Right ventricle myocardium superior (tissue), 1 donor: ENCODE data around the gene SLC6A17. TPM values are rescaled to one million over a fixed set of nuclear protein-coding genes. Genes with fewer than 3 reads are reported as not detected.

Experiments
- ATAC-seq: fragments of 200-7000 bp; cut with Tn5 transposase; one replicate; pipeline ENCODE4 v1.9.1; 2020; ENCODE audit warnings: mild to moderate bottlenecking; ENCODE audit not compliant: poor library complexity
- DNase-seq: peaks from one replicate; pipeline ENCODE4 v3.0.0-alpha.2; 2020
- intact Hi-C: fragments of 100-400 bp; cut with DNase I; formaldehyde crosslinking; loops from one replicate; pipeline ENCODE4 v1.11.2; 2022
- total RNA-seq: library from RNA; stranded (reverse); fragmentation: NEBNext Ultra II Directional; extraction: Animal tissue kit (Norgen Biotek cat#: 25700); gene quantifications from one replicate; pipeline ENCODE4 v1.2.1, GENCODE V29; 2021
- donor health status: DM: no; HTN: yes; CAD: no; lungs with severe emphysema.

Gene SLC6A17
- total RNA-seq, 1 donor from 2014 or later, result not detected

DNA sequence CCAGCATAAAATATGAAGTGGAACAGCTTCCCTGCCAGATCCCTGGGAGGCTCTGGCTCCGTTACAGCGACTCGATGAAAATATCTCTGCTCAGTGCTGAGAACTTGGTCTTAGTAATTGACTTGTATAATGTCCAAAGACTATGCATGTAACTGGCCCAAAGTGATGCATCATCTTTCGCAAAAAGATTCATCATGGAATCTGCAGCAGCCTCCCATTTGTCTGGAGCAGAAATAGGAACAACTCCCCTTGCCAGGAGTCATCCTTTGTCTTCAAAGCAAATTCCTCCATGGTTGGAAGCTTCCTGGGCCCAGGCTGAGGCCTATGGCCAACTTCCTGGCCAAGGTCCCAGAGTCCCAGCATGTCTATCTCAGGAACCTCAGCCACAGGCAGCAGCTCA, 16.9 kb upstream of the SLC6A17 start:
- ATAC-seq, result no peak
- intact Hi-C loops, result no loop called here
- DNase-seq, result no peak

DNA sequence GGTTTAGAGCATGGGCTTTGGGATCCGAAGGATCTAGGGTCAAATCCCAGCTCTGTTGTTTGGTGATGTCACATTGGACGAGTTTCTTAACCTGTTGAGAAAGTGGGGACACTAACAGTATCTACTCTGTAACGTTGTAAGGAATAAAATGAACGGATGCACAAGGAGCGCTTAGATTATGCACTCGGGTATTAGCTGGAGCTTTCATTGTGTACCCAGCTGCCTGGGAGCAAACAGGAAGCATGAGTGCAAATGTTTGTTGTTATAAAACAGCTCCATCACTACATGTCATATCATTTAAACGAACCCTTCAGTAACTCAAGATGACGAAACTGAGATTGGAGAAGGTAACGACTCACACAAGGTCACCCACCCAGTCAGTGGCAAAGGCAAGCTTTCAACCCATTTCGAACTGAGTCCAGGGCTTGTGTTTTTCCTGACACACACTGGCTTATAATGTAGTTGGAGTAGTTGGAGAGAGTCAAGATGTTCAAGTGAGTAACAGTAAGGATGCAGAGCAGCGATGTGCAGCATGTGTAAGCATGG, 16.2 kb upstream of the SLC6A17 start:
- ATAC-seq (no peak), DNase-seq (no peak)
- intact Hi-C loops, result no loop called here

DNA sequence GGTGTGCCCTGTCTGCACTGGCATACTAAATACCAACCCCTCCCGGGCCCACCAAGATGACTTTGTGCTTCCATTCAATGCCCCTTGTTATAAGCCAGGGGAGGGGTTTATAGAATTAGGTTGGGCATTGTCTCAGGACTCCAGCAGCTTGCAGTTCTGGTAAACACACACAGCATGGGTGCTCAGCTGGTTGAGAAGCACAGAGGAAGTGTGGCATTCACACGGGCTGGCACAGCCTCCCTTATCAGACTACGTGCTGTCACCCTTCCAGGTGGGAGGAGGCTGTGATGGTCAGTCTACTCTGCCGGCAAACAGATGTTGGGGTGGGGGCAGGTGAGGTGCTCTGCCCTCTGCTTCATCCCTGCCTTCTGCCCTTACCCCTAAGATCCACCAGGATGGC, 15.0 kb upstream of the SLC6A17 start:
- ATAC-seq (no peak), DNase-seq (no peak)
- intact Hi-C loops, result no loop called here

DNA sequence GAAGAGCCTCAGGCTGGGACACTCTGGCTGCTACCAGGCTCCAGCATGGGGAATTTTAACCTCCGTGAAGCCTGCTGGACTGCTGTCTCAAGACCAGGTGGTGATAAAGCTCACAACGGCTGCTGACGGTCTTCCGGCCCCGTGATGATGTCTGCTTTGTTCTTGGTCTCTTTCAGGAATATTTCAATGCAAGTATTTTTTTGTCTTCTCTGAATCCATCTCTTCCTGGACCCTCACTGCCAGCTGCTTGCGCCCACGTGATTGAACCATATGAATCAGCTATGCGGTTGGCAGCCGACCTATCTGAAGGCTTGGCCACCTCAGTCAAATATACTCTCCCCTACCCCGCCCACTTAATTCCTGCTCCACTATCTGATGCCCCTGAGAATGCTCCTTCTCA, 14.6 kb upstream of the SLC6A17 start:
- no peak for ATAC-seq
- no peak for DNase-seq
- intact Hi-C loops, result no loop called here

DNA sequence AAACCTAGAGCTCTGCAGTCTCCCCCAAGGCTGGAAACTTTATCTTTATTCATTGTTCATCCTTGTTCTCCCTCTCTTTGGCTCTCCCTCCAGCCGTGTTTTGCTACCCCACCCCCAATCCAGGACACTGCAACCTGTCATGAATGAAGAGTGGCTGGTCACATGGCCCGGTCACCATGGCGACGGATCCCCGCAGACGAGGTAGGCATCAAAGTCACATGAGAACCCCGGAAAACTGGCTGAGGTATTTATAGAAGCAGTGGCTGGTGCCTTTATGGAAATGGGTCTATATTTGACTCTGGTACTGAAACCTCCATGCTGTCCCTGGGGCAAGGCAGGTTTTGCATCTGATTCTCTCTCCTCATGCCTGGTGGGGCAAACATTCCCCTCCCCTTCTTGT, 13.4 kb upstream of the SLC6A17 start:
- ATAC-seq (no peak), DNase-seq (no peak)
- intact Hi-C loops, result no loop called here

DNA sequence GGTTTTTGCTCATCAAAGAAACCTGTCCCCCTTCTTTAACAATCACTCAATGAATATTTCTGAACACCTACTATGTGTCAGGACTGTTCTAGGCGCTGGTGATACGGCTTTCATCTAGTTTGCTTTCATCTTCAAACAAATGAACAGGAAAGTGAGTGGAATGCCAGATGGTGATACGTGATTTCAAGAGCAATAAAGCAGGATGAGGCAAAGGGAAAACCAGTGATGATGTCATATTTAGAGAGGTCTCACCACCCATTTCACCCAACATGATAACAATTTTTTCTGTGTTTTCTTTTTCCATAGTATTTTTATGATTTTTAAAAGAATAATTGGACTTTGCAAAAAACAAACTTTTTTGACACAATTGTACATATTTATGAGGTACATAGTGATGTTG, 11.3 kb upstream of the SLC6A17 start:
- DNase-seq (no peak), ATAC-seq (no peak)
- intact Hi-C loops, result no loop called here

DNA sequence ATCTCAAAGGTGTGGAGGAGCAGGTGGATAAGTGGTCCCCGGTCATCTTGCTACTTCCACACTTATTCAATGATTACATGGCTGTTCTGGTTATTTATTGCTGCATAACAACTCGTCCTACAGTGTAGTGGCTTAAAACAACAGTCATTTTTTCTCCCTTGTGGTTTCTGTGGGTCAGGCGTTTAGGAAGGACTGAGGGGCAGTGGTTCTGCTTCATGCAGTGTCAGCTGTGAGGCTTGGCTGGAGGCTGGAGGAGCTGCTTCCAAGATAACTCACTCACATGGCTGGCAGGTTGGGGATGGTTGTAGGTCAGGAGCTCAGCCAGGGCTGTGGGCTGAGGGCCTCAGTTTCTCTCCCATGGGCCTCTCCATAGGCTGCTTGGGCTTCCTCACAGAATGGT, 5.9 kb upstream of the SLC6A17 start:
- no peak for DNase-seq
- no peak for ATAC-seq
- intact Hi-C loops, result no loop called here

DNA sequence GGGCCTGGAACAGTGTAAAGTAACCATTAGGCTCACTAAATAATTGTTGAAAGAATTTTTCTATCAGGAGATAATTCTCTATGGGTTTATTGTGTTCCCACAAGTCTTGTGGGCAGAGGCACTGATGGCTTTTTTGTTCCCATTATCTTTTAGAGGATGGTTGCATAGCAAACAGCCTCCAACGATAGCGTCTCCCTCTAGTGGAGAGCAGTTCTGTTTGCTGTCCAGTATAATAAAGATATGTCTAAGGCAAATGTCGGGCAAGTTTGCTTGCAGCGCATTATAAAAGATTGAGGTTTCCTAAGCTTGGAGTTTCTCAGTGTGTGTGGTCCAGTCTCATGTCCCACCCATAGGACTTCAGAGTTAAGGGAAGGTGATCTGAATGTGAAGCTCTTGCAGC, 1.3 kb upstream of the SLC6A17 start:
- DNase-seq (no peak), ATAC-seq (no peak)
- intact Hi-C loops, result no loop called here

DNA sequence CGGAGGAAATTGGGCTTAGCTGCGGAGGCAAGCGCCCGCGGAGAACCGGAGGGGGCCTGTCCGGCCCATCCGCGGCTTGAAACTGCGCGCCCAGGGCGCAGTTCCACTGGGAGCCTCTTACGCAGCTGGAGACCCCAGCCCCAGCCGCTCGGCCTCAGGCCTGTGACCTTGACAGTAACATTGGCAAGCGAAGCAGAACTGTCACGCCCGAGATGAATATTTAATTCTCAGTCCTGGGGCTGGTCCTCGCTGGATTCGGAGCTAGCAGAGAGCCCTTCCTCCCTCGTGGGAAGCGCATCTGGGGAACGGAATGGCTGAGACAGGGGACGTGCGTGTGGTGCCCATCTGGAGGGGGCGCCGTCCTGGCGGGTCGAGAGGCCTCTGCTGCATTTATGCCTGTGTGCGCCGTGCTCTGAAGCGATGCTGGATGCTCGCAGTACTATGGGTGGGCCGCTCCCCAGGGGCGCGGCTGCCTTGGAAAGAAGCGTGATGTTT, 928 bp downstream of the SLC6A17 start:
- DNase-seq, result no peak
- intact Hi-C loops, result no loop called here
- no peak for ATAC-seq

DNA sequence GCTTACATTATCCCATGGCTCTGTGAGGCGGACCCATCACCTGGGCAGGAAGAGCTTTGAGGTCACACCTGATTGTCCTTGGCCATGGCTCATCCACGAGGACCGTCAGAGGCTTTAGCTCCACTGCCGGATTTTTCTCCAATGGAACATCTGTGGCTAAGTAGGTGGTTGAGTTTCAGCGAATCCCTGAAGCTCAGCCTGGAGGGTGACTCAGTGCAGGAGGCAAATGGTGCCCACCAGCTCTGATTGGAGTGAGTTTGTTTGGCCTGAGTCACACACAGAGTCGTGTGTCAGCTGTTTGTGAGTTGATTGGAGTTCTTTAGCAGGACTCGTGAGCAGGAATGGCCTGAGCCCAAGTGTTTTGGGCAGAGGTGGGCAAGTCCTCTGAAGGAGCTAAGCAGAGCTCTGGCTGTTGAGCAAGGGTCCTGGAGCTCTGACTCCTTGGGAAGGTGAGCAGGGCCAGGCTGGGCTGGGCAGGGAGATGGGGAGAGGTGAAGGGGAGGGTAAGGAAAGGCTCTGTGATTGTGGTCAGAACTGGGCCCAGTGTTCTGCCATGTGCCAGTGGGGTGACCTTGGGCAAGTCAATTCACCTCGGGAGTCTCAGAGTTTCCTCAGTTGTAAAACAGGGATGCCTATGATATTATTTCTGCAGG, 2.0 kb downstream of the SLC6A17 start:
- intact Hi-C loops, result no loop called here
- ATAC-seq (no peak), DNase-seq (no peak)

DNA sequence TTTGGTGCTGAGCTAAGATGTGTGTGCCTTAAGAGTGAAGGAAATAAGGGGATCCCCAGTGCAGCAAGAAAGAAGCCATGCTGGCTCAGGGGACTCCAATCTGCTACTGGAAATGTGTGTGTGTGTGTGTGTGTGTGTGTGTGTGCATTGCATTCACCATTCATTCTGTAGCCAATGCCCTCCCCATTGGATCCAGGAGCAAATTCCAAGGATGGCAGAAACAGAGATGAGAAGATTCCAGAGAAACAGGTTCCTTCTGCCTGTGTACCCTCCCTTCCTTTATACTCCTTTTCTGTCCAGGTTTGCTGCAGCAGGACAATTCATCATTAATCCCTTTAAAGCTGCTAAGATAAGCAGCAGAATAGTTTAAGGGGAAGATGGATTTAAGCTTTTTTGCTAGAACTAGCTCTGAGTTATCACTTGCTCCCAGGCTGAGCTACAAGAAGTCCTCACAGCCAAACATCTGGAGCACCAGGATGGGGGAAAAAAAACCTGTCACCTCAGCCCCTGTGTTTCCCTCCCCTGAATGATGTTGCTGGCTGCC, 3.2 kb downstream of the SLC6A17 start:
- ATAC-seq (no peak), DNase-seq (no peak)
- intact Hi-C loops, result no loop called here

DNA sequence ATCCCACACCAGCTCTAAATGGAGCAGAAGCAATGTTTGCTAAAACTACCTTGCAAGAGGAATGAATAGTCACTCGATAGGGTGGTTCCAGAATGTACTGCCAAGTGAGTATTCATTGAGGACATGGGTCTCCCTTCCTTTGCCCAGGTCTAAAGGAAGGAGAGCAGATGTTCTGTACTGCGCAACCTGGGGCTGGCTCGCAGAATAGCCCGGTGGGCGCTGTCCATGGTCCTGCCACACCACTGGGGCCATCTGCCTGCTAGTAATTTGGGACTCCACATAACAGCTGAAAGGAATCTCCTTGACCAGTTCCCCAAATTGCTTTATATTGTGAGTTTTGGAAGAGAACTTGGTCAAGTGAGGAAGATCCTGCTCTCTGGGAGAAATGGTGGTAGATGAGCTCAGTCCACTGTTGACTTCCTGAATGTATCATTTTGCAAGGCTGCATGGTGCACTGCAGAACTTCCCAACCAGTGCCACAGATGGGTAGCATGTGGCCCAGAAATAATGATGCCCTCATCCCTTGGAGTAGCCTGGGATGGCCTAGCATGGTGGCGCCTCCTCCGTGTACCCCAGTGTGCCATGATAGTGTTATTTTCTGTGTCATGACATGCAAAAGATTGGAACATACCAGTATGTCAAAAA, 5.7 kb downstream of the SLC6A17 start:
- peak; percentile 77 for ATAC-seq
- intact Hi-C loops, result no loop called here
- DNase-seq, result peak; percentile 67

DNA sequence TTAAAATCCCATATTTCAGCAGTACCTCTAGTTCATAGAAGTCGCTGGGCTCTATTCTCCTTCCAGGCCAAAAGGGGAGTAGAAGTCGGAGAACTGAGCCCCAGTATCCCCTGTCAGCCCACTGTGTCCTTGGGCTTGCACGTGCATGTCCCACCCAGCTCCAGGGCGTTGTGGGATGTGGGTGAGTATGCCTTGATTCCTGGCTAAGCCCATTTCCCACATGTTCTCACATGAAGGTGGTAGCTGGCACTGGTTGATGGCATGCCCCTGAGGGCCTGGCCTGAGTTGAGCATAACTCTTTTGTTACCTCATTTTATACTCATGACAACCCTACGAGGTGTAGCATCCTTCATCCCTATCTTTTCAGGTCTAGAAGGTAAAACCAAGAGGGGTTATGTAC, 8.0 kb downstream of the SLC6A17 start:
- intact Hi-C loops, result no loop called here
- DNase-seq (no peak), ATAC-seq (no peak)

DNA sequence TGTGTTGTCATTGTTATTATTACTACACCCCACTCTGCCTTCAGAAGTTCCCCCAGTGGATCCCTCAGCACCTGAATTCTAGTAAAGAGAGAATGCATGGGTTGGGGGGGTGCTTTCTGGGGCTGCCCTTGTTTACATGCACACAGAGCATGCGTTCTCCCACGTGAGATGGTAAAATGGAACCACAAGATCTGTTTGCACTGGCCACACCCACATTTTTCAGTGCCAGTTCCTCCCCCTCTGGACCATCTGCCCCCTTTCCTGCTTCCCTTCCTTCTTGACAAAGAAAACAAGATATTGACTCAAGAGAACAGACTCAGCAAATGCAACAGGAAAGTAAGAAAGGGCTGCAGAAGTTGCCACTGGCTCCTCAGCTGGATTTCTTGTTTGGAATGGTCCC, 8.9 kb downstream of the SLC6A17 start:
- ATAC-seq (no peak), DNase-seq (no peak)
- intact Hi-C loops, result no loop called here

DNA sequence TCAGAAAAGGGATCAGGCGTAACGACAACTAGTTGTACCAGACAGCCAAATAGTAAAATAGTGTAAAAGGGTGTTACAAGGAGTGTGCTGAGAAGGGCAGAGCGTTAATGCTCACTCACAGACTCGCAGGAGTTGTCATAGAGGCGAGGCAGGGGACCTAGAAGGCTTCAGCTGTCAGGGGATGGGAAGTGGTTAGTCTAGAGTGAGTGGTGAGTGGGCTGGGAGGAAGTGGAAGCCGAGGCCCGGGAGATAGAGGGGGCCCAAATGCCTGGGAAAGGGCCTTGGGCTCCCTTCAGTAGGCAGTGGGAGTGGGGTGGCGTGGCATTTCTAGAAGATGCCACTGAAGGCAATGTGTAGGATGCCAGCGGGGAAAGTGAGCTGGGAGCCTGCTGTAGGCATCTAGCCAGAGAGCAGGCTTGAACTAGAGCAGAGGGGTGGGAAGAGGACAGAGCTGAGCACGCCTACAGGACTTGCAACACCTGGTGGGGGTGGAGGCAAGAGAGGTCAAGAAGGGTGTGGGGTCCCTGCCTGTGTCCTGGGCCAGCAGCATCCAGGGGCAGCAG, 10.3 kb downstream of the SLC6A17 start:
- DNase-seq, result no peak
- intact Hi-C loops, result no loop called here
- ATAC-seq, result no peak

DNA sequence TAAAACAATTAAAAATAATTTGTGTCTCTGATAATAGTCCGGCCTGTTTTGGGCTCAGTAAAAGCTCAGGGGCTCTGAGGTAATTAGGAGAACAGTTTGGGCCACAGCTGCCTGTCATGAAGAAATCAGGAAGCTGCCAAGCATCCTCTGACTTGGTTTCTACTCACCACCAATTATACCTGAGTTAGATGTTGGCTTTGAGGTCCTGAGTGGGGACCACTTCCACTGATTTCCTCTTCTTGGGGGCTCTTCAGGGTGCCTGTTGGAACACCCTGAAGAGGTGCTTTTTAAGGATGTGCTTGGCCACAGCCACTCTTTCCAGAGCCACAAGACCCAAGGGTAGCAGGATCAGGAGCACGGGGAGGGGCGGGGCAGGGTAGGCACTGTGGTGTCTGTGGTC, 10.9 kb downstream of the SLC6A17 start:
- DNase-seq, result no peak
- ATAC-seq, result no peak
- intact Hi-C loops, result no loop called here

DNA sequence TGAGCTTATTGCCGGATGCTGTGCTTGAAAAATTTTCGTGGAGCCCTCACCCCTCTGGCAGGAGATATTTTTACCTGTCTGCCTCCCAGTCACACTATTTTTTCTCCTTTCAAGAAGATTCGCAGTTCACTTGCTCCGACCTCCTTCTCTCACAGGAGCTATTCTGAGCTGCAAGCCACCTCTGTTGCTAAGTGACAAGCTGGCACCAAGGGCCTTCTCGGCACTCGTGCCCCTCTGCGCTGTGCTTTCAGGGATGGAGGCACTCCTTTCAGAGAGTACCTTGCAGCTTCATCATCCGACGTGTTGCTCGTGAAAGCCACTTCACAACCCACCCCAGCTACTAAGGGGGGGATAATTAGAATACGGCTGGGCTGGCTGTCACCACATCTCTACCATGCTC, 11.6 kb downstream of the SLC6A17 start:
- intact Hi-C loops, result no loop called here
- ATAC-seq, result no peak

DNA sequence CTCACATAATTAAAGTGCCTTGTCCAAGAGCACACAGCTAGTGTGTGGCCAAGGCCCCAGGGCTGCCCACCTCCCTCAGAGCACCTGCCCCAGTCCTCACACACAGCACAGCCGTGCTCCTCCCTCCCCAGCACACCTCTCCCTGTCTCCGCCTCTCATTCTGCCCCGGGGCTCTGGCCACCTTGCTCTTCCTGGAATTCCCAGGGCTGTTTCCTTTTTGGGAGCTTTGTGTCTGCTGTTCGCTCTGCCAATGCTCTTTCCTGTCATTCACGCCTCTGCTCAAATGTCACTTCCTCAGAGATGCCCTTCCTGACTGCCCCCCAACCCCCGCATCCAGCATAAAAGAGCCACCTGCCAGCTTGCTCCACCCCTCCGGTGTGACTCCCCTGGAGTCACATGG, 13.3 kb downstream of the SLC6A17 start:
- intact Hi-C loops, result no loop called here
- no peak for ATAC-seq
- no peak for DNase-seq

More for the DNA sequence above, 11.6 kb downstream of the SLC6A17 start:
- DNase-seq, result no peak

DNA sequence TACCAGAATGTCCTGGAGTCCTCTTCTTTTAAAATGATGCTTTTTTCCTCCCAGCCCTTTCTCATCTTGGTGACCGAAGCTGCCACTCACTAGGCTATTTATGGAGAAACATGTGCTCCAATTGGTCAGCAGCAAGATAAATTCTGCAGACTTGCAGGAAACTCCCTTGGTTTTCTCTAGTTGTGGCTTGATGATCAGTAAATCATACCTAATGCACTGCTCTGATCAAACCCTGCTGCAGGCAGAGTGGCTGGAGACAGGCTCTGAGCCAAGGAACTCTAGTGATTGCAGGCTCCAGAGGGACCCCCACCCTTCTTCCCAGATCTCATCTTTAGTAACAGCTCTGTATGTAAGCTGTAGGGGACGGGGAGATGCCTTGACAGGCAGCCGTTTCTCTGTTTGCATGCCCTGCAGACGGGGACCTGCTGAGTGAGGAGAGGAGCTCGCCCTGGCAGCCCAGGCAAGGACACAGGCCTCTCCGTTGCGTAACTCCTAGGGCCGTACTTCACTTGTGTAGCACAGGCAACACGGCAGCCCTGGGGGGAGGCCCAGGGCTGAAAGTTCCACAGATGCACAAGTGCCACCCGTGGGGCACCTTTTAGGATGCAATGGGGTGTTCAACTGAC, 14.5 kb downstream of the SLC6A17 start:
- intact Hi-C loops, result no loop called here
- no peak for ATAC-seq
- DNase-seq, result no peak
